Gastrocnemius medialis (tissue), 4 donors: ENCODE data around the gene CDH4. TPM values are rescaled to one million over a fixed set of nuclear protein-coding genes. Genes with fewer than 3 reads are reported as not detected.
"Not testable (repeated sequence)": the region's sequence is repeated elsewhere in the genome, so short reads cannot be mapped to it uniquely, and the experiment has no call there.

Source experiments
- ATAC-seq, 2 donors: fragments of 150-250 bp; one replicate each; pipeline ENCODE4 v1.9.1; 2016
- DNase-seq, 2 donors: peaks; one replicate each; pipeline ENCODE4 v3.0.0-alpha.2; 2019
- H3K27ac ChIP-seq, 4 donors: fragments of 200-600 bp; sonication (generic); 1 replicate in 1 of 4; 2 replicates in 3 of 4; pipeline ENCODE4 v1.5.1; 2016 to 2018; ENCODE audit warnings: mild to moderate bottlenecking in 2 of 4, moderate library complexity in 1 of 4
- H3K27me3 ChIP-seq, 3 donors: fragments of 200-600 bp; sonication (generic) in 2 of 3; 1 replicate in 1 of 3; 2 replicates in 2 of 3; pipeline versions ENCODE4 v1.5.1 to v1.6.0; 2016 to 2019; ENCODE audit warnings: mild to moderate bottlenecking in 1 of 3, moderate library complexity in 1 of 3
- H3K36me3 ChIP-seq, 2 donors: fragments of 200-600 bp; sonication (generic) in 1 of 2; one replicate each; pipeline ENCODE4 v1.5.1; 2017 to 2018
- H3K4me1 ChIP-seq, 2 donors: fragments of 200-600 bp; sonication (generic) in 1 of 2; one replicate each; pipeline ENCODE4 v1.5.1; 2016 to 2017; ENCODE audit warnings: mild to moderate bottlenecking in 2 of 2
- H3K4me3 ChIP-seq, 4 donors: fragments of 200-600 bp; sonication (generic) in 3 of 4; 1 replicate in 1 of 4; 2 replicates in 3 of 4; pipeline ENCODE4 v1.5.1; 2016 to 2019; ENCODE audit warnings: mild to moderate bottlenecking in 2 of 4
- H3K9me3 ChIP-seq, 3 donors: fragments of 200-600 bp; sonication (generic) in 2 of 3; 1 replicate in 1 of 3; 2 replicates in 2 of 3; pipeline ENCODE4 v1.5.1; 2016 to 2019
- POLR2A ChIP-seq, 2 donors: fragments of 450-650 bp; IDR thresholded peaks; one replicate each; pipeline ENCODE4 v1.6.1; 2017; ENCODE audit warnings: antibody characterized with exemption in 2 of 2, mild to moderate bottlenecking in 2 of 2, moderate library complexity in 2 of 2
- in situ Hi-C, 4 donors: fragments of 200-750 bp; cut with MboI; loops; one replicate each; pipeline versions ENCODE4 v1.15.0 to v1.8.0; 2017; ENCODE audit warnings: low sequenced_read_pairs in 4 of 4
- intact Hi-C: fragments of 100-400 bp; cut with DNase I; formaldehyde crosslinking; loops from one replicate; pipeline ENCODE4 v1.15.1; 2023; ENCODE audit warnings: low total_unique reads
- total RNA-seq, 4 donors: library from RNA; depleted of rRNA; stranded (reverse); fragments of >200 nt; gene quantifications; one replicate each; pipeline versions ENCODE4 v1.1.0 to v1.2.3, GENCODE V29; 2016
- TF ChIP-seq, protein P1 (sequence below), 5 experiments: fragments of 450-650 bp in 3 of 5; fragments of 200-600 bp in 2 of 5; sonication (generic) in 2 of 5; IDR thresholded peaks in 4 of 5; conservative IDR thresholded peaks in 1 of 5; 1 replicate in 4 of 5; 2 replicates in 1 of 5; pipeline ENCODE4 v1.5.1; 2016 to 2019; ENCODE audit warnings: antibody characterized with exemption in 5 of 5, mild to moderate bottlenecking in 3 of 5, moderate library complexity in 3 of 5

CDH4 gene
- total RNA-seq, 4 donors from 2014 or later, result 0.38 to 1.2 (median 0.86) TPM

DNA sequence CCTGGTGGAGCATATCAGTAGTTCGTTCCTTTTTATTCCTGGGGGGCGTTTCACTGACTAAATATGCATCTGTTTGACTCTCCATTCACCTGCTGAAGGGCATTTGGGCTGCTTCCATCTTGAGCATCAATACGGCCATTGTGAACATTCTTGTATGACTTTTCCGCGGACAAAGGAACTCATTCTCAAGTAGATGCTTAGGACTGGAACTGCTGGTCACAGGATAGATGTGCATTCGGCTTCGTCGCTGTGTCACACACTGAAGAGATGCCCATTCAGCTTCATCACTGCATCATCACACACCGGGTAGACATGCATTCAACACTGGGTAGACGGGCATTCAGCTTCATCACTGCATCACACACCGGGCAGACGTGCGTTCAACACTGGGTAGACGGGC lies 718.3 kb downstream of the CDH4 start:
- no peak for DNase-seq
- Histone ChIP-seq H3K27ac (no peak overlapping the region), H3K36me3 (peaks cover 0 to 22% of the 10 kb centered on the region in 2 donors), H3K4me3 (no peak overlapping the region), H3K27me3 (peaks cover 2 to 12% (median 3%) of the 10 kb centered on the region in 3 donors), H3K9me3 (no peaks in the 10 kb centered on the region), H3K4me1 (no peaks in the 10 kb centered on the region)
- no peak for TF ChIP-seq POLR2A (IDR thresholded peaks at IDR 0.05)
- intact Hi-C loops, result no loop called here
- in situ Hi-C loops, result no loop called here
- ATAC-seq, result no peak

DNA sequence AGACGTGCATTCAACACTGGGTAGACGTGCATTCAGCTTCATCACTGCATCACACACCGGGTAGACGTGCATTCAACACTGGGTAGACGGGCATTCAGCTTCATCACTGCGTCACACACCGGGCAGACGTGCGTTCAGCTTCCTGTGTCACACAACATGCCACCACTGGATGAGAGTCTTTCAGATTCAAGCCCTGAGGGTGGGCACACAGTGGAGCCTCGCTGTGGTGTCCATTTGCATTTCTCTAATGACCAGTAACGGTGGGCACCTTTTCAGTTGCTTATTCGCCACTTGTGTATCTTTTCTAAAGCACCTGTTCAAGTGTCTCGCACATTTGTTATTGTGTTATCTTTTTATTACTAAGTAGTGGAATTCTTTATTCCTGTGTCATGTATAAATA lies 719.5 kb downstream of the CDH4 start:
- H3K36me3 ChIP-seq, result peaks cover 0 to 22% of the 10 kb centered on the region in 2 donors
- DNase-seq, H3K4me3 ChIP-seq, intact Hi-C loops, H3K27ac ChIP-seq, H3K27me3 ChIP-seq, ATAC-seq, in situ Hi-C loops, H3K9me3 ChIP-seq, H3K4me1 ChIP-seq: not testable (repeated sequence)

DNA sequence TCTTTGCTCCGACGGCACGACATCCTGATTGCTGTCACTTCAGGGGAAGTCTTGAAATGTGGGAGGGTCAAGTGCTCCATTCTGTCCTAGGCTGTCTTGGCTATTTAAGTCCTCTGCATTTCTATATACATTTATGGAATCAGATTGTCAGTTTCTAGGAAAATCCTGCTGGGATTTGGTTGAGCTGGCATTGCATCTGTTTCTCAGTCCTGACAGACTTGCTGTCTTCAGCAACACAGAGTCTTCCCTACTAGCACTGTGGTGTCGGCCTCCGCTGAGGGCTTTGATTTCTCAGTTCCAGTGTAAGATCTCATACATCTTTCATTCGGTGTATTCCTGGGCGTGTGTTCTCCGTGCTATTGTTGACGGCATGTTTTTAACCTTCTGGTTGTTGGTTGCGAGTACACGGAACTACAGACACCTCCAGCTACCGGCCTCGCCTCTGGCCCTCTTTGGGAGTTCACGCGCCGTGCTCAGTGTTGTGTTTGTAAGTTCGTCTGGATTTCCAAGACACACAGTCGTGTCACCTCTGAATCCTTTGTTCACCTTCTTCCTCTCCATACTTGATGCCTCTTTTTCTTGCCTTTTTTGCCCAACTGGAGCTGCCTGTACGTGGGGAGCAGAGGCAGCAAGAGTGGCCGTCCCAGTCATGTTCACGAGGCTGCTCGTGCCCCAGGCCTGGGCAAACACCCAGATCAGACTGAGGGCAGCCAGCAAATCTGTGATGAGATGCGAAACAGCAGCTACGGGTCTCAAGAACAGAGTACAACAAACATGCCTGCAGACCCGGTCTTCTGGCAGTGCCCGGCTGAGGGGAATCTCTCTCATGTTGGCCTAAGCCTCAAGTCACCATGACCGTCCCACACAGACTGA lies 720.8 kb downstream of the CDH4 start:
- Histone ChIP-seq H3K4me1 (no peaks in the 10 kb centered on the region), H3K4me3 (no peak overlapping the region), H3K36me3 (peaks cover 0 to 22% of the 10 kb centered on the region in 2 donors), H3K27me3 (no peaks in the 10 kb centered on the region), H3K27ac (no peak overlapping the region), H3K9me3 (no peaks in the 10 kb centered on the region)
- no peak for TF ChIP-seq POLR2A (IDR thresholded peaks at IDR 0.05)
- TF ChIP-seq, protein P1, sequence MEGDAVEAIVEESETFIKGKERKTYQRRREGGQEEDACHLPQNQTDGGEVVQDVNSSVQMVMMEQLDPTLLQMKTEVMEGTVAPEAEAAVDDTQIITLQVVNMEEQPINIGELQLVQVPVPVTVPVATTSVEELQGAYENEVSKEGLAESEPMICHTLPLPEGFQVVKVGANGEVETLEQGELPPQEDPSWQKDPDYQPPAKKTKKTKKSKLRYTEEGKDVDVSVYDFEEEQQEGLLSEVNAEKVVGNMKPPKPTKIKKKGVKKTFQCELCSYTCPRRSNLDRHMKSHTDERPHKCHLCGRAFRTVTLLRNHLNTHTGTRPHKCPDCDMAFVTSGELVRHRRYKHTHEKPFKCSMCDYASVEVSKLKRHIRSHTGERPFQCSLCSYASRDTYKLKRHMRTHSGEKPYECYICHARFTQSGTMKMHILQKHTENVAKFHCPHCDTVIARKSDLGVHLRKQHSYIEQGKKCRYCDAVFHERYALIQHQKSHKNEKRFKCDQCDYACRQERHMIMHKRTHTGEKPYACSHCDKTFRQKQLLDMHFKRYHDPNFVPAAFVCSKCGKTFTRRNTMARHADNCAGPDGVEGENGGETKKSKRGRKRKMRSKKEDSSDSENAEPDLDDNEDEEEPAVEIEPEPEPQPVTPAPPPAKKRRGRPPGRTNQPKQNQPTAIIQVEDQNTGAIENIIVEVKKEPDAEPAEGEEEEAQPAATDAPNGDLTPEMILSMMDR (IDR thresholded peaks at IDR 0.05 in 4 of 5, conservative IDR thresholded peaks at IDR 0.05 in 1 of 5), result no peak
- intact Hi-C loops, result no loop called here
- ATAC-seq (no peak), DNase-seq (no peak)
- in situ Hi-C loops, result no loop called here

DNA sequence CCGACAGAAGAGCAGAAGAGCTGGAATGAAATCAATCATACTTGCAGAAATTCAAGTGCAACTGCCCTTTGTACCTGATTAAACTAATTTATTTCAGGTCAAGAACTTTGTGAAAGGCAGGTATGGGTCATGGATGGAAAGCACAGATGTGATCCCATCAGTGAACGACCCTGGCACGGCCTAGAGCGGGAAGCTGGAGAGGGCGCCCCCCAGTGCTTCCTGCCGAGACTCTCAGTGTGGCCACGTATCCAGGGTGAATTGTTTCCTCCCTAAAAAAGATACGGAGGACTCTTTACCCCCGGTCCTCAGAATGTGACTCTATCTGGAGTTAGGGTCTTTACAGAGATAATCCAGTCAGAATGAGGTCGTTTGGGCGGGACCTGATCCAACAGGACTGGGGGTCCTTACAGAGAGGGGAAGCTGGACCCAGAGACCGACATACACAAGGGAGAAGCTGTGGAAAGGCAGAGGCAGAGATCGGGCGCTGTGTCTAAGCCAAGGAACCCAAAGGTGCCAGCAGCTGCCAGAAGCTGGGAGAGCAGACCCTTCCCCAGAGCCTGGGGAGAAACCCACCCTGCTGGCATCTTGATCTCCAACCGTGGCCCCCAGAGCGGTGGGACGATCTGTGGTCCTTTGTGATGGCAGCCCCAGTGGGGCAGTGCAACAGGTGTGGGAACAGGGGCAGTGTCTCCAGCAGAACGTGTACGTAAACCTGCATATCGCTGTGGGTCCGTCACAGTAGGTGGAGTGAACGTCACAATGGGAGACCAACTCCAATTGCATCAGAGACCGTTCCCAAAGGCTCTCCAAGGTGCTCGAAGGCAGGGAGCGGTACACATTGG lies 721.7 kb downstream of the CDH4 start:
- H3K36me3 ChIP-seq, result peaks cover 0 to 22% of the 10 kb centered on the region in 2 donors
- no peaks in the 10 kb centered on the region for H3K4me1 ChIP-seq
- no peaks in the 10 kb centered on the region for H3K9me3 ChIP-seq
- no peaks in the 10 kb centered on the region for H3K27me3 ChIP-seq
- intact Hi-C loops, result no loop called here
- TF ChIP-seq, protein P1 (IDR thresholded peaks at IDR 0.05 in 4 of 5, conservative IDR thresholded peaks at IDR 0.05 in 1 of 5), result no peak
- no peak for TF ChIP-seq POLR2A (IDR thresholded peaks at IDR 0.05)
- ATAC-seq (no peak), DNase-seq (no peak)
- in situ Hi-C loops, result no loop called here
- H3K4me3 ChIP-seq, result no peak overlapping the region
- H3K27ac ChIP-seq, result no peak overlapping the region

DNA sequence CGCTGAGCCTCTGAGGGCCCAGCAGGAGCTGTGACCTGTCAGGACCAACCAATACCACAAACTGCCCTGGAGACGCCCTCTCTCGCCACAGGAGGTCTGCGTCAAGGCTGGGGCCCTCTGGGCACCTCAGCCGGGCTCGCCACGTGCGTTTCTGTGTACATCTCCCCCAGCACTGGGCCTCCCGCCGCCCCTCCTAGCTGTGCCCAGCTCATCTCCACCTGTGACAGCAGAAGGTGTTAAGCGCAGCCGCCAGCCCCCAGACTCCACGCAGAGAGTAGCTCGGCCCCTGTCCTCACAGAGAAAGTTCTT lies 722.2 kb downstream of the CDH4 start:
- ATAC-seq, result no peak
- Histone ChIP-seq H3K4me1 (no peaks in the 10 kb centered on the region), H3K36me3 (peaks cover 0 to 22% of the 10 kb centered on the region in 2 donors), H3K27ac (no peak overlapping the region), H3K27me3 (no peaks in the 10 kb centered on the region), H3K9me3 (no peaks in the 10 kb centered on the region), H3K4me3 (no peak overlapping the region)
- in situ Hi-C loops, result no loop called here
- intact Hi-C loops, result no loop called here
- DNase-seq, result no peak
- TF ChIP-seq POLR2A (IDR thresholded peaks at IDR 0.05), result no peak
- TF ChIP-seq, protein P1 (IDR thresholded peaks at IDR 0.05 in 4 of 5, conservative IDR thresholded peaks at IDR 0.05 in 1 of 5), result no peak
